H1 (cell line): ENCODE results near the gene VCX. TPM values are rescaled to one million over a fixed set of nuclear protein-coding genes. Genes with fewer than 3 reads are reported as not detected.

Source experiments
- RAD21 ChIP-seq, 2 experiments: IDR thresholded peaks in 1 of 2; conservative IDR thresholded peaks in 1 of 2; 2 replicates each; pipeline ENCODE4 v1.6.1; 2011; ENCODE audit warnings: low read depth in 2 of 2, low read length in 2 of 2, improper control_type of control experiment in 1 of 2, inconsistent platforms in 1 of 2, mild to moderate bottlenecking in 1 of 2, moderate library complexity in 1 of 2
- polyA plus RNA-seq, 7 experiments: library from polyadenylated mRNA; depleted of rRNA in 3 of 7; stranded (reverse) in 5 of 7; unstranded in 2 of 7; fragments of >200 nt in 5 of 7; fragments of 200-250 nt in 2 of 7; gene quantifications; 1 replicate in 5 of 7; 2 replicates in 1 of 7; 4 replicates in 1 of 7; pipeline versions ENCODE4 v1.2.1 to v1.2.3, GENCODE V29; 2011 to 2013; ENCODE audit warnings: missing spikeins in 2 of 7, mixed read lengths in 2 of 7
- total RNA-seq: library from RNA; stranded (reverse); fragmentation: NEBNext Ultra II Directional; extraction: Animal tissue kit (Norgen Biotek cat#: 25700); gene quantifications from 2 replicates; pipeline ENCODE4 v1.2.1, GENCODE V29; 2021
- TF ChIP-seq, protein P1 (sequence below): fragments of 300-600 bp; sonication (generic); IDR thresholded peaks from 2 replicates; pipeline ENCODE4 v1.7.1; 2012; ENCODE audit warnings: low read length, moderate library complexity, mild to moderate bottlenecking, inconsistent platforms; ENCODE audit not compliant: insufficient replicate concordance
- TF ChIP-seq, protein P2 (sequence below), 3 experiments: IDR thresholded peaks; 1 replicate in 2 of 3; 2 replicates in 1 of 3; pipeline versions ENCODE4 v1.5.1 to v1.6.1; 2011; ENCODE audit warnings: low read length in 3 of 3, mild to moderate bottlenecking in 3 of 3, inconsistent platforms in 2 of 3, low read depth in 1 of 3, moderate library complexity in 1 of 3; ENCODE audit not compliant: insufficient read depth in 1 of 3; ENCODE audit errors: control extremely low read depth in 1 of 3
- TF ChIP-seq, protein P3 (sequence below): IDR thresholded peaks from 2 replicates; pipeline ENCODE4 v1.6.1; 2012; ENCODE audit warnings: low read length, inconsistent platforms

The VCX gene
- total and polyA plus RNA-seq, 2 of the 8 experiments (the other 6 are each of a cell fraction or from before 2014, with no cell fraction given), result not detected

DNA sequence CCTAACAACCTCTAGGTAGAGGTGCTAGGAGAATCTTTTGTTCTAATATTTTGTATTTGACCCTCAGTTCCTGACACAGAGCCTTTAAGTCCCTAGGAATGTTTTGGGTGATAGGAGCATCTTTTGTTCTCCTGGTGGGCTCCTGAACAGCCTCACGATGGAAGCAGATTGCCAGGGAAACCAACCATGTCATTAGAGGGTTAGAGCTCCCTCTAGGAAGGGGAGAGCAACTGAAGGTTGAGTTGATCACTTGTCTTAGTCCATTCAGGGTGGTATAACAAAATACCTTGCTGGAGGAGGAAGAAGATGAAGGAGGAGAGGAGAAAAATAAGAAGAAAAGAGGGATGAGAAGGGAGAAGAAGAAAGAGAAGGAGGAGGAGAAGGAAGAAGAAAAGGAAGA, 9.2 kb downstream of the VCX start (continued):
- TF ChIP-seq, protein P1, sequence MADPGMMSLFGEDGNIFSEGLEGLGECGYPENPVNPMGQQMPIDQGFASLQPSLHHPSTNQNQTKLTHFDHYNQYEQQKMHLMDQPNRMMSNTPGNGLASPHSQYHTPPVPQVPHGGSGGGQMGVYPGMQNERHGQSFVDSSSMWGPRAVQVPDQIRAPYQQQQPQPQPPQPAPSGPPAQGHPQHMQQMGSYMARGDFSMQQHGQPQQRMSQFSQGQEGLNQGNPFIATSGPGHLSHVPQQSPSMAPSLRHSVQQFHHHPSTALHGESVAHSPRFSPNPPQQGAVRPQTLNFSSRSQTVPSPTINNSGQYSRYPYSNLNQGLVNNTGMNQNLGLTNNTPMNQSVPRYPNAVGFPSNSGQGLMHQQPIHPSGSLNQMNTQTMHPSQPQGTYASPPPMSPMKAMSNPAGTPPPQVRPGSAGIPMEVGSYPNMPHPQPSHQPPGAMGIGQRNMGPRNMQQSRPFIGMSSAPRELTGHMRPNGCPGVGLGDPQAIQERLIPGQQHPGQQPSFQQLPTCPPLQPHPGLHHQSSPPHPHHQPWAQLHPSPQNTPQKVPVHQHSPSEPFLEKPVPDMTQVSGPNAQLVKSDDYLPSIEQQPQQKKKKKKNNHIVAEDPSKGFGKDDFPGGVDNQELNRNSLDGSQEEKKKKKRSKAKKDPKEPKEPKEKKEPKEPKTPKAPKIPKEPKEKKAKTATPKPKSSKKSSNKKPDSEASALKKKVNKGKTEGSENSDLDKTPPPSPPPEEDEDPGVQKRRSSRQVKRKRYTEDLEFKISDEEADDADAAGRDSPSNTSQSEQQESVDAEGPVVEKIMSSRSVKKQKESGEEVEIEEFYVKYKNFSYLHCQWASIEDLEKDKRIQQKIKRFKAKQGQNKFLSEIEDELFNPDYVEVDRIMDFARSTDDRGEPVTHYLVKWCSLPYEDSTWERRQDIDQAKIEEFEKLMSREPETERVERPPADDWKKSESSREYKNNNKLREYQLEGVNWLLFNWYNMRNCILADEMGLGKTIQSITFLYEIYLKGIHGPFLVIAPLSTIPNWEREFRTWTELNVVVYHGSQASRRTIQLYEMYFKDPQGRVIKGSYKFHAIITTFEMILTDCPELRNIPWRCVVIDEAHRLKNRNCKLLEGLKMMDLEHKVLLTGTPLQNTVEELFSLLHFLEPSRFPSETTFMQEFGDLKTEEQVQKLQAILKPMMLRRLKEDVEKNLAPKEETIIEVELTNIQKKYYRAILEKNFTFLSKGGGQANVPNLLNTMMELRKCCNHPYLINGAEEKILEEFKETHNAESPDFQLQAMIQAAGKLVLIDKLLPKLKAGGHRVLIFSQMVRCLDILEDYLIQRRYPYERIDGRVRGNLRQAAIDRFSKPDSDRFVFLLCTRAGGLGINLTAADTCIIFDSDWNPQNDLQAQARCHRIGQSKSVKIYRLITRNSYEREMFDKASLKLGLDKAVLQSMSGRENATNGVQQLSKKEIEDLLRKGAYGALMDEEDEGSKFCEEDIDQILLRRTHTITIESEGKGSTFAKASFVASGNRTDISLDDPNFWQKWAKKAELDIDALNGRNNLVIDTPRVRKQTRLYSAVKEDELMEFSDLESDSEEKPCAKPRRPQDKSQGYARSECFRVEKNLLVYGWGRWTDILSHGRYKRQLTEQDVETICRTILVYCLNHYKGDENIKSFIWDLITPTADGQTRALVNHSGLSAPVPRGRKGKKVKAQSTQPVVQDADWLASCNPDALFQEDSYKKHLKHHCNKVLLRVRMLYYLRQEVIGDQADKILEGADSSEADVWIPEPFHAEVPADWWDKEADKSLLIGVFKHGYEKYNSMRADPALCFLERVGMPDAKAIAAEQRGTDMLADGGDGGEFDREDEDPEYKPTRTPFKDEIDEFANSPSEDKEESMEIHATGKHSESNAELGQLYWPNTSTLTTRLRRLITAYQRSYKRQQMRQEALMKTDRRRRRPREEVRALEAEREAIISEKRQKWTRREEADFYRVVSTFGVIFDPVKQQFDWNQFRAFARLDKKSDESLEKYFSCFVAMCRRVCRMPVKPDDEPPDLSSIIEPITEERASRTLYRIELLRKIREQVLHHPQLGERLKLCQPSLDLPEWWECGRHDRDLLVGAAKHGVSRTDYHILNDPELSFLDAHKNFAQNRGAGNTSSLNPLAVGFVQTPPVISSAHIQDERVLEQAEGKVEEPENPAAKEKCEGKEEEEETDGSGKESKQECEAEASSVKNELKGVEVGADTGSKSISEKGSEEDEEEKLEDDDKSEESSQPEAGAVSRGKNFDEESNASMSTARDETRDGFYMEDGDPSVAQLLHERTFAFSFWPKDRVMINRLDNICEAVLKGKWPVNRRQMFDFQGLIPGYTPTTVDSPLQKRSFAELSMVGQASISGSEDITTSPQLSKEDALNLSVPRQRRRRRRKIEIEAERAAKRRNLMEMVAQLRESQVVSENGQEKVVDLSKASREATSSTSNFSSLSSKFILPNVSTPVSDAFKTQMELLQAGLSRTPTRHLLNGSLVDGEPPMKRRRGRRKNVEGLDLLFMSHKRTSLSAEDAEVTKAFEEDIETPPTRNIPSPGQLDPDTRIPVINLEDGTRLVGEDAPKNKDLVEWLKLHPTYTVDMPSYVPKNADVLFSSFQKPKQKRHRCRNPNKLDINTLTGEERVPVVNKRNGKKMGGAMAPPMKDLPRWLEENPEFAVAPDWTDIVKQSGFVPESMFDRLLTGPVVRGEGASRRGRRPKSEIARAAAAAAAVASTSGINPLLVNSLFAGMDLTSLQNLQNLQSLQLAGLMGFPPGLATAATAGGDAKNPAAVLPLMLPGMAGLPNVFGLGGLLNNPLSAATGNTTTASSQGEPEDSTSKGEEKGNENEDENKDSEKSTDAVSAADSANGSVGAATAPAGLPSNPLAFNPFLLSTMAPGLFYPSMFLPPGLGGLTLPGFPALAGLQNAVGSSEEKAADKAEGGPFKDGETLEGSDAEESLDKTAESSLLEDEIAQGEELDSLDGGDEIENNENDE, result no peak
- TF ChIP-seq, protein P2, sequence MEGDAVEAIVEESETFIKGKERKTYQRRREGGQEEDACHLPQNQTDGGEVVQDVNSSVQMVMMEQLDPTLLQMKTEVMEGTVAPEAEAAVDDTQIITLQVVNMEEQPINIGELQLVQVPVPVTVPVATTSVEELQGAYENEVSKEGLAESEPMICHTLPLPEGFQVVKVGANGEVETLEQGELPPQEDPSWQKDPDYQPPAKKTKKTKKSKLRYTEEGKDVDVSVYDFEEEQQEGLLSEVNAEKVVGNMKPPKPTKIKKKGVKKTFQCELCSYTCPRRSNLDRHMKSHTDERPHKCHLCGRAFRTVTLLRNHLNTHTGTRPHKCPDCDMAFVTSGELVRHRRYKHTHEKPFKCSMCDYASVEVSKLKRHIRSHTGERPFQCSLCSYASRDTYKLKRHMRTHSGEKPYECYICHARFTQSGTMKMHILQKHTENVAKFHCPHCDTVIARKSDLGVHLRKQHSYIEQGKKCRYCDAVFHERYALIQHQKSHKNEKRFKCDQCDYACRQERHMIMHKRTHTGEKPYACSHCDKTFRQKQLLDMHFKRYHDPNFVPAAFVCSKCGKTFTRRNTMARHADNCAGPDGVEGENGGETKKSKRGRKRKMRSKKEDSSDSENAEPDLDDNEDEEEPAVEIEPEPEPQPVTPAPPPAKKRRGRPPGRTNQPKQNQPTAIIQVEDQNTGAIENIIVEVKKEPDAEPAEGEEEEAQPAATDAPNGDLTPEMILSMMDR (IDR thresholded peaks at IDR 0.05; ENCODE audit: control extremely low read depth in 1 of 3, insufficient read depth in 1 of 3, low read depth in 1 of 3, low read length in 3 of 3), result peak in 2 of 3 experiments; percentile 37 to 44; a peak in 2 of 4 replicates
- TF ChIP-seq RAD21 (IDR thresholded peaks at IDR 0.05 in 1 of 2, conservative IDR thresholded peaks at IDR 0.05 in 1 of 2; ENCODE audit: low read depth in 2 of 2, low read length in 2 of 2), result peak; percentile 43 to 47
- TF ChIP-seq, protein P3, sequence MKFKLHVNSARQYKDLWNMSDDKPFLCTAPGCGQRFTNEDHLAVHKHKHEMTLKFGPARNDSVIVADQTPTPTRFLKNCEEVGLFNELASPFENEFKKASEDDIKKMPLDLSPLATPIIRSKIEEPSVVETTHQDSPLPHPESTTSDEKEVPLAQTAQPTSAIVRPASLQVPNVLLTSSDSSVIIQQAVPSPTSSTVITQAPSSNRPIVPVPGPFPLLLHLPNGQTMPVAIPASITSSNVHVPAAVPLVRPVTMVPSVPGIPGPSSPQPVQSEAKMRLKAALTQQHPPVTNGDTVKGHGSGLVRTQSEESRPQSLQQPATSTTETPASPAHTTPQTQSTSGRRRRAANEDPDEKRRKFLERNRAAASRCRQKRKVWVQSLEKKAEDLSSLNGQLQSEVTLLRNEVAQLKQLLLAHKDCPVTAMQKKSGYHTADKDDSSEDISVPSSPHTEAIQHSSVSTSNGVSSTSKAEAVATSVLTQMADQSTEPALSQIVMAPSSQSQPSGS, result no peak
- TF ChIP-seq, all 59 proteins: peak for 2
